Ovary (tissue), 9 donors: Measurements from ENCODE around the gene SHROOM3. TPM values are rescaled to one million over a fixed set of nuclear protein-coding genes. Genes with fewer than 3 reads are reported as not detected.

Experiments used
- DNase-seq, 5 donors: peaks; one replicate each; pipeline ENCODE4 v3.0.0-alpha.2; 2019 to 2020
- H3K27ac ChIP-seq, 2 donors: fragments of 200-600 bp; one replicate each; pipeline versions ENCODE4 v1.5.1 to v1.8.0; 2019 to 2022
- H3K27me3 ChIP-seq: fragments of 200-600 bp; one replicate; pipeline ENCODE4 v1.8.0; 2022
- H3K36me3 ChIP-seq: fragments of 200-600 bp; sonication (generic); one replicate; pipeline ENCODE4 v1.5.1; 2019
- H3K4me1 ChIP-seq: one replicate; pipeline ENCODE4 v1.8.1; 2013; ENCODE audit warnings: mild to moderate bottlenecking, moderate library complexity; ENCODE audit not compliant: insufficient read depth
- H3K4me3 ChIP-seq: fragments of 200-600 bp; sonication (generic); one replicate; pipeline ENCODE4 v1.5.1; 2017
- H3K9me3 ChIP-seq, 2 donors: fragments of 200-600 bp in 1 of 2; sonication (generic) in 1 of 2; one replicate each; pipeline versions ENCODE4 v1.5.1 to v1.8.1; 2013 to 2019; ENCODE audit warnings: mild to moderate bottlenecking in 1 of 2, moderate library complexity in 1 of 2
- EP300 ChIP-seq: sonication (generic); formaldehyde crosslinking; IDR thresholded peaks from one replicate; pipeline ENCODE4 v1.6.1; 2017; ENCODE audit warnings: antibody characterized with exemption
- POLR2A ChIP-seq: fragments of 450-650 bp; IDR thresholded peaks from one replicate; pipeline ENCODE4 v1.6.1; 2017; ENCODE audit warnings: antibody characterized with exemption, mild to moderate bottlenecking, moderate library complexity
- WGBS, 3 donors: extraction: QIAGEN DNeasy Blood & Tissue Kit in 1 of 3; methylation state at CpG; one replicate each; pipeline versions ENCODE4 v1.1.5 to v1.1.7; 2013 to 2017; 5-methylcytosine and 5-hydroxymethylcytosine counted together
- intact Hi-C, 4 donors: fragments of 100-400 bp; cut with DNase I; formaldehyde crosslinking; loops; one replicate each; pipeline versions ENCODE4 v1.11.0 to v1.15.1; 2022 to 2023
- polyA plus RNA-seq, 2 donors: library from polyadenylated mRNA; stranded (reverse); fragments of 200-250 nt in 1 of 2; fragments of 350-450 nt in 1 of 2; fragmentation: Illumina TruSeq in 1 of 2; extraction: RNeasy Lipid Tissue Mini Kit (QIAGEN cat#74804) in 1 of 2; gene quantifications; one replicate each; pipeline ENCODE4 v1.2.3, GENCODE V29; 2013 to 2014
- total RNA-seq, 7 donors: library from RNA; depleted of rRNA in 2 of 7; stranded (reverse); fragments of >200 nt in 2 of 7; fragmentation: NEBNext Ultra II Directional in 3 of 7; extraction: Animal tissue kit (Norgen Biotek cat#: 25700) in 3 of 7; gene quantifications; one replicate each; pipeline versions ENCODE4 v1.1.0 to v1.2.4, GENCODE V29; 2016 to 2023
- TF ChIP-seq, protein P1 (sequence below), 3 donors: fragments of 450-650 bp in 2 of 3; fragments of 200-600 bp in 1 of 3; IDR thresholded peaks; one replicate each; pipeline versions ENCODE4 v1.5.1 to v1.8.0; 2016 to 2022; ENCODE audit warnings: antibody characterized with exemption in 3 of 3, mild to moderate bottlenecking in 1 of 3
- donor health status: DM: no; HTN: no; CAD: no; lungs with moderate emphysema.
- donor health status: DM: no; HTN: no; CAD: no.
- donor health status: Bipolar disorder and iron deficiency.
- donor health status: DM: yes; HTN: yes; CAD: no.
- donor health status: DM: no; HTN: no; CAD: no.
- donor health status: DM: yes; HTN: yes; CAD: no.

SHROOM3 gene
- total and polyA plus RNA-seq, 9 donors = 0.80 to 70.1 (median 3.8) TPM

DNA sequence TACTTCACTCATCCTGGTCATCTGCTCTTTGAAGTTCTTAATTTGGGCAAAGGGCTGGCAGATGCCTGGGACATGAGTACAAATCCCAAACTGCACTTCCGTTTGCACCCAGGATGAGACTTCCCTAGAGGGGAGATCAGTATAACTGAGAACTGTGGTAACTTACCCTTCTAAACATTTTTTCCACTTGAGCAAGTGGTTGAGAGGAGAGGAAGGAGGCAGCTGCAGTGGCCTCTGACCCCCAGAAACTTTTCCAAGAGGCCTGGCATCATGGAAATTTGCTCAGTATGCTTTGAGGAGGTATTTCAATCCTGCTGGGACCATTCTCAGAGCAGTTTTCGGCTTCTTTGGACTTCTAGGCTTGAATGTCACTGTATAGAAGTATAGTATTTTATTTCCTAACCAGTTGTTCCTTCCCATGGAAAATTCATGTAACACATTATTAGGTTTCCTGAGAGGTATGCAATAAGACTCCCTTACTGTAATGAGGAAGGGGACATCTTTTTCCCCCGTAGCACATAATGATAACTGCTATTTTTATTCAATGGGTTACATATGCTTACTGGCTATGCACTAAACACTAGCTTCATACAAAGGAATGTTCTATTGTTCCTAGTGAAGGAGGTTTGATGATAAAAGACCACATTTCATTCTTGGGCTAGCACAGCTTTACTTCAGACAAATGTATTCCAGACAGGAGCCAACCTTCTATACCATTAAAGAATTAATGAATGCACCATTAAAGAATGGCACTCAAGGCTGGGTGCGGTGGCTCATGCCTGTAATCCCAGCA lies 129.3 kb downstream of the SHROOM3 start:
- 86 to 94% (median 88%) methylated on average over 4 of the region's 4 CpGs for WGBS, 3 donors
- Histone ChIP-seq H3K9me3 (no peaks in the 10 kb centered on the region), H3K27ac (no peak overlapping the region), H3K4me3 (no peak overlapping the region), H3K27me3 (no peaks in the 10 kb centered on the region), H3K4me1 (no peaks in the 10 kb centered on the region), H3K36me3 (no peaks in the 10 kb centered on the region)
- no peak for DNase-seq
- intact Hi-C loops = no loop called here
- TF ChIP-seq EP300 (no peak), POLR2A (no peak)

DNA sequence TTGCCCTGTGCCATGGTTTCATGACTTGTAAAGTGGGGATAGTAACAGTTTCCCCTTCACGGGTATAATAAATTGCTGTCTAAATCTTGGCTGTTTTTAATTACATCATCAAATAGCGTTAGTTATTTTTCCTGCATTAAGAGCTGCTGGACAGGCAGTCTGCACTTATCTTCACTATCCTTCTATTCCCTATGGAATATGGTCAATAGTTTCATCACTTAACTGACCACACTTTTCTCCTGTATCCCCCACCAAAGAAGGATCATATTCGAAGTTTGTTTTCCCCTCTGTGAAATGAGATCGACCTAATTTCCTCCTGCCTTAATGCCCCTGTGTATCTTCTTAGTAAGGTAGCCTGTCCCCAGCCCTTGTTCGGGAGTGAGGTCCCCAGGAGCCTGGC lies 133.2 kb downstream of the SHROOM3 start:
- no peaks in the 10 kb centered on the region for H3K9me3 ChIP-seq
- TF ChIP-seq, protein P1, sequence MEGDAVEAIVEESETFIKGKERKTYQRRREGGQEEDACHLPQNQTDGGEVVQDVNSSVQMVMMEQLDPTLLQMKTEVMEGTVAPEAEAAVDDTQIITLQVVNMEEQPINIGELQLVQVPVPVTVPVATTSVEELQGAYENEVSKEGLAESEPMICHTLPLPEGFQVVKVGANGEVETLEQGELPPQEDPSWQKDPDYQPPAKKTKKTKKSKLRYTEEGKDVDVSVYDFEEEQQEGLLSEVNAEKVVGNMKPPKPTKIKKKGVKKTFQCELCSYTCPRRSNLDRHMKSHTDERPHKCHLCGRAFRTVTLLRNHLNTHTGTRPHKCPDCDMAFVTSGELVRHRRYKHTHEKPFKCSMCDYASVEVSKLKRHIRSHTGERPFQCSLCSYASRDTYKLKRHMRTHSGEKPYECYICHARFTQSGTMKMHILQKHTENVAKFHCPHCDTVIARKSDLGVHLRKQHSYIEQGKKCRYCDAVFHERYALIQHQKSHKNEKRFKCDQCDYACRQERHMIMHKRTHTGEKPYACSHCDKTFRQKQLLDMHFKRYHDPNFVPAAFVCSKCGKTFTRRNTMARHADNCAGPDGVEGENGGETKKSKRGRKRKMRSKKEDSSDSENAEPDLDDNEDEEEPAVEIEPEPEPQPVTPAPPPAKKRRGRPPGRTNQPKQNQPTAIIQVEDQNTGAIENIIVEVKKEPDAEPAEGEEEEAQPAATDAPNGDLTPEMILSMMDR (IDR thresholded peaks at IDR 0.05) = no peak
- TF ChIP-seq EP300 = no peak
- TF ChIP-seq POLR2A = no peak
- intact Hi-C loops = no loop called here
- WGBS, 3 donors = 69 to 81% (median 77%) methylated on average over 5 of the region's 5 CpGs
- no peak for DNase-seq
- no peaks in the 10 kb centered on the region for H3K36me3 ChIP-seq
- H3K27ac ChIP-seq = no peak overlapping the region
- no peaks in the 10 kb centered on the region for H3K4me1 ChIP-seq
- H3K4me3 ChIP-seq = no peak overlapping the region
- H3K27me3 ChIP-seq = no peaks in the 10 kb centered on the region

DNA sequence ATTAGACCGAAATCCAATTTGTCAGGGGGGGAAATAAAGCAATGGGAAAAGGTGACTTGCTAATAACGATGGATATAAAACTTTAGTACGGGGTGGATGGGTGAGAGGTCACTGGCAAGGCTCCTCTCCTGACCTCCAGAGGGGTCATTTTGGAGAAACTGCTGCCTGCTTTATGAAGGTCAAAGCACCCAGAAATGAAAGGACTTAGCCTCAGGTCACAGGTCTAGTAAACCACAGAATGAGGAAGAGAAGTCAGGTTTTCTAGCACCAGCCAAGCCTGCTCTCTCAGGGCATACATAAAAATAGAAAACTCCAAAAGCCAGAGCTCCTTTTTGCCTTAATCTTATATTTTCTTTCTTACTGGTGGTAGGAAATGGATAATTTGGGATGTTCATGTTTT lies 134.2 kb downstream of the SHROOM3 start:
- TF ChIP-seq EP300 = no peak
- TF ChIP-seq, protein P1 (IDR thresholded peaks at IDR 0.05) = no peak
- TF ChIP-seq POLR2A = no peak

DNA sequence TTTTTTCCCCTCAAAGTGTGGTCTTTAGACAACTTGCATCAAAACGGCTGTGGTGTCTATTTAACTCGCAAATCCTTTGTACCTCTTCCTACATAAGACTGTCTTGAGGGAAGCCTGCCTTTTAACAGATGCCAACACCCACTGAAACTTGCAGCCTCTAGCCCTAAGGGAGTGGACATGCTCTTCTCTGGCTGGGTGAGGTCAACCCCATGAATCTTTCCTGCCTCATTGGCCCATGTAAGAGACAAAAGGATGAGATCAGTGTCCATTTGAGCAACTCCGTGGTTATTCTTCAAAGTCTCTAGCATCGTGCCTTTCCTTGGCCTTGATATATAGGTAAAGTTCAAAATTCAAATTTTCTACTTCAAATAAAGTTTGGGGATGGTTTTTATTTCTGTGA lies 134.7 kb downstream of the SHROOM3 start:
- Histone ChIP-seq H3K4me1 (no peaks in the 10 kb centered on the region), H3K36me3 (no peaks in the 10 kb centered on the region), H3K4me3 (no peak overlapping the region), H3K9me3 (no peaks in the 10 kb centered on the region), H3K27ac (no peak overlapping the region), H3K27me3 (no peaks in the 10 kb centered on the region)
- TF ChIP-seq, protein P1 (IDR thresholded peaks at IDR 0.05) = no peak
- TF ChIP-seq POLR2A = no peak
- TF ChIP-seq EP300 = no peak
- intact Hi-C loops = no loop called here
- no peak for DNase-seq
- 68 to 86% (median 82%) methylated on average over 4 of the region's 4 CpGs for WGBS, 3 donors

More for the DNA sequence above, 134.2 kb downstream of the SHROOM3 start:
- 80 to 85% (median 83%) methylated on average over 3 of the region's 3 CpGs for whole genome bisulfite sequencing, 3 donors
- Histone ChIP-seq H3K27ac (no peak overlapping the region), H3K9me3 (no peaks in the 10 kb centered on the region), H3K4me3 (no peak overlapping the region), H3K36me3 (no peaks in the 10 kb centered on the region), H3K4me1 (no peaks in the 10 kb centered on the region), H3K27me3 (no peaks in the 10 kb centered on the region)
- intact Hi-C loops = no loop called here
- no peak for DNase-seq
